H9 (cell line): ENCODE measurements around the gene OR13J1. TPM values are rescaled to one million over a fixed set of nuclear protein-coding genes. Genes with fewer than 3 reads are reported as not detected.
A peak's percentile ranks its signal among the peaks of the same experiment; 100 is the strongest.

ENCODE experiments used
- DNase-seq: peaks from one replicate; pipeline ENCODE4 v3.0.0-alpha.2; 2017
- H2AFZ ChIP-seq: one replicate; pipeline ENCODE4 v1.6.1; 2013; ENCODE audit warnings: mild to moderate bottlenecking, low read length, control low read depth, moderate library complexity
- H2AK5ac ChIP-seq: 2 replicates; pipeline ENCODE4 v1.6.1; 2013; ENCODE audit warnings: low read length, control low read depth, mixed read lengths; ENCODE audit not compliant: insufficient read length
- H2BK120ac ChIP-seq: one replicate; pipeline ENCODE4 v1.6.1; 2013; ENCODE audit warnings: low read depth, mild to moderate bottlenecking, low read length, control low read depth, inconsistent platforms; ENCODE audit not compliant: poor library complexity, severe bottlenecking
- H2BK12ac ChIP-seq: 2 replicates; pipeline ENCODE4 v1.6.1; 2013; ENCODE audit warnings: low read length, control low read depth, mixed read lengths, low read depth; ENCODE audit not compliant: insufficient read length
- H2BK15ac ChIP-seq: 2 replicates; pipeline ENCODE4 v1.6.1; 2013; ENCODE audit warnings: low read depth, low read length, control low read depth
- H2BK20ac ChIP-seq: one replicate; pipeline ENCODE4 v1.6.1; 2013; ENCODE audit warnings: low read depth, mild to moderate bottlenecking, low read length, control low read depth, inconsistent platforms; ENCODE audit not compliant: poor library complexity, severe bottlenecking
- H2BK5ac ChIP-seq: 2 replicates; pipeline ENCODE4 v1.6.1; 2013; ENCODE audit warnings: low read length, control low read depth, mixed read lengths; ENCODE audit not compliant: insufficient read length
- H3K14ac ChIP-seq: 2 replicates; pipeline ENCODE4 v1.6.1; 2013; ENCODE audit warnings: low read length, control low read depth; ENCODE audit not compliant: insufficient read depth
- H3K18ac ChIP-seq: 2 replicates; pipeline ENCODE4 v1.6.1; 2013; ENCODE audit warnings: low read depth, mild to moderate bottlenecking, mixed read lengths, low read length, control low read depth; ENCODE audit not compliant: insufficient read length
- H3K23ac ChIP-seq: 2 replicates; pipeline ENCODE4 v1.6.1; 2013; ENCODE audit warnings: low read length, control low read depth, mixed read lengths, low read depth; ENCODE audit not compliant: insufficient read length
- H3K23me2 ChIP-seq: 2 replicates; pipeline ENCODE4 v1.6.1; 2013; ENCODE audit warnings: low read depth, mild to moderate bottlenecking, mixed read lengths, low read length, control low read depth; ENCODE audit not compliant: insufficient read length, poor library complexity, severe bottlenecking
- H3K27ac ChIP-seq: 2 replicates; pipeline ENCODE4 v1.5.1; 2013; ENCODE audit warnings: low read length, control low read depth, mixed read lengths, low read depth; ENCODE audit not compliant: insufficient read length
- H3K27me3 ChIP-seq: 2 replicates; pipeline ENCODE4 v1.6.1; 2013; ENCODE audit warnings: low read length, control low read depth, inconsistent platforms; ENCODE audit not compliant: insufficient read depth
- H3K4ac ChIP-seq: 2 replicates; pipeline ENCODE4 v1.6.1; 2013; ENCODE audit warnings: low read depth, mild to moderate bottlenecking, control low read depth, inconsistent platforms, low read length, moderate library complexity
- H3K4me1 ChIP-seq: 2 replicates; pipeline ENCODE4 v1.6.1; 2013; ENCODE audit warnings: low read length, control low read depth, inconsistent platforms; ENCODE audit not compliant: insufficient read depth
- H3K4me2 ChIP-seq: 2 replicates; pipeline ENCODE4 v1.6.1; 2013; ENCODE audit warnings: low read length, control low read depth, mixed read lengths; ENCODE audit not compliant: insufficient read length, insufficient read depth
- H3K56ac ChIP-seq: 2 replicates; pipeline ENCODE4 v1.6.1; 2013; ENCODE audit warnings: low read depth, mild to moderate bottlenecking, mixed read lengths, low read length, control low read depth; ENCODE audit not compliant: insufficient read length
- H3K79me1 ChIP-seq: 2 replicates; pipeline ENCODE4 v1.6.1; 2013; ENCODE audit warnings: low read depth, mild to moderate bottlenecking, moderate library complexity, low read length, control low read depth, inconsistent platforms; ENCODE audit not compliant: insufficient read depth, poor library complexity, severe bottlenecking
- H3K79me2 ChIP-seq: 2 replicates; pipeline ENCODE4 v1.6.1; 2013; ENCODE audit warnings: low read length, control low read depth, inconsistent platforms; ENCODE audit not compliant: insufficient read depth
- H3K9ac ChIP-seq: 2 replicates; pipeline ENCODE4 v1.6.1; 2013; ENCODE audit warnings: low read length, control low read depth, mixed read lengths; ENCODE audit not compliant: insufficient read length; ENCODE audit errors: extremely low read depth
- H3K9me3 ChIP-seq: one replicate; pipeline ENCODE4 v1.6.1; 2013; ENCODE audit warnings: low read depth, low read length, inconsistent platforms; ENCODE audit not compliant: control insufficient read depth
- H3T11ph ChIP-seq: one replicate; pipeline ENCODE4 v1.6.1; 2013; ENCODE audit warnings: mild to moderate bottlenecking, low read length, control low read depth, inconsistent platforms
- H4K20me1 ChIP-seq: one replicate; pipeline ENCODE4 v1.6.1; 2013; ENCODE audit not compliant: control insufficient read depth, insufficient read length, insufficient read depth
- H4K5ac ChIP-seq: 2 replicates; pipeline ENCODE4 v1.6.1; 2013; ENCODE audit warnings: low read depth, mild to moderate bottlenecking, mixed read lengths, low read length, control low read depth; ENCODE audit not compliant: insufficient read length
- H4K8ac ChIP-seq: replicated peaks from 2 replicates; pipeline ENCODE4 v1.6.1; 2013; ENCODE audit warnings: low read length, control low read depth, mixed read lengths, low read depth; ENCODE audit not compliant: insufficient read length
- H4K91ac ChIP-seq: 2 replicates; pipeline ENCODE4 v1.6.1; 2013; ENCODE audit warnings: low read depth, mild to moderate bottlenecking, moderate library complexity, mixed read lengths, low read length, control low read depth; ENCODE audit not compliant: insufficient read length
- H3K27ac Mint-ChIP-seq, 3 experiments: 2 replicates in 2 of 3; 3 replicates in 1 of 3; pipeline ENCODE4 v1.8.0; 2020 to 2021; ENCODE audit warnings: mixed read lengths in 3 of 3, mild to moderate bottlenecking in 1 of 3, moderate library complexity in 1 of 3
- H3K27me3 Mint-ChIP-seq: 2 replicates; pipeline ENCODE4 v1.8.0; 2021; ENCODE audit warnings: low read depth, mild to moderate bottlenecking, moderate library complexity, mixed read lengths
- H3K36me3 Mint-ChIP-seq, 3 experiments: 2 replicates in 2 of 3; 3 replicates in 1 of 3; pipeline ENCODE4 v1.8.0; 2020 to 2021; ENCODE audit warnings: low read depth in 3 of 3, mixed read lengths in 3 of 3; ENCODE audit not compliant: insufficient read depth in 1 of 3
- H3K4me1 Mint-ChIP-seq, 2 experiments: 2 replicates each; pipeline ENCODE4 v1.8.0; 2020; ENCODE audit warnings: mixed read lengths in 2 of 2
- H3K4me3 Mint-ChIP-seq, 2 experiments: 2 replicates in 1 of 2; 3 replicates in 1 of 2; pipeline ENCODE4 v1.8.0; 2020 to 2021; ENCODE audit warnings: mild to moderate bottlenecking in 2 of 2, mixed read lengths in 2 of 2, moderate library complexity in 1 of 2
- H3K9me3 Mint-ChIP-seq, 2 experiments: 2 replicates in 1 of 2; 3 replicates in 1 of 2; pipeline ENCODE4 v1.8.0; 2020; ENCODE audit warnings: mild to moderate bottlenecking in 2 of 2, mixed read lengths in 2 of 2, moderate library complexity in 1 of 2
- WGBS: extraction: QIAGEN DNeasy Blood & Tissue Kit; methylation state at CpG from one replicate; pipeline ENCODE4 v1.1.7; 2013; ENCODE audit warnings: missing lambda C conversion rate, low lambda C conversion rate, mixed read lengths; ENCODE audit not compliant: insufficient read length; ENCODE audit errors: extremely low coverage; 5-methylcytosine and 5-hydroxymethylcytosine counted together
- total RNA-seq: library from RNA; stranded (reverse); gene quantifications from 2 replicates; pipeline ENCODE4 v1.2.1, GENCODE V29; 2021
- TF ChIP-seq, protein P1 (sequence below): fragments of 200-600 bp; sonication (generic); conservative IDR thresholded peaks from 3 replicates; pipeline ENCODE4 v1.8.0; 2021; ENCODE audit warnings: antibody characterized with exemption, mild to moderate bottlenecking

OR13J1 gene
- total RNA-seq, 1 experiment from 2014 or later: not detected

- Mint-ChIP-seq H3K36me3 (no peaks in the 10 kb centered on the region), H3K9me3 (no peaks in the 10 kb centered on the region; a peak in 1 of 5 replicates), H3K4me1 (peaks cover 27 to 32% of the 10 kb centered on the region in 2 experiments), H3K4me3 (peak within 1 kb of the TSS; percentile 77 to 87), H3K27ac (peak within 1 kb of the TSS; percentile 65 to 95 (median 94); a peak in 6 of 7 replicates), H3K27me3 (peaks cover 2% of the 10 kb centered on the region)
- no peak within 1 kb of the TSS for H4K8ac ChIP-seq
- H3K4ac ChIP-seq: no peak within 1 kb of the TSS
- H3K79me2 ChIP-seq: no peaks in the 10 kb centered on the region
- H2BK120ac ChIP-seq: no peak within 1 kb of the TSS
- no peaks in the 10 kb centered on the region for H4K20me1 ChIP-seq
- H2AK5ac ChIP-seq: no peak within 1 kb of the TSS
- no peak within 1 kb of the TSS for H3K56ac ChIP-seq
- H3K27me3 ChIP-seq: no peaks in the 10 kb centered on the region
- H3K9me3 ChIP-seq: no peaks in the 10 kb centered on the region
- peak within 1 kb of the TSS; percentile 77 for H3K18ac ChIP-seq
- H2BK5ac ChIP-seq: no peak within 1 kb of the TSS
- H4K5ac ChIP-seq: no peak within 1 kb of the TSS
- peak within 1 kb of the TSS; percentile 97 for H2AFZ ChIP-seq
- H3K27ac ChIP-seq: no peak within 1 kb of the TSS
- H3K9ac ChIP-seq: peak within 1 kb of the TSS; percentile 66
- peak within 1 kb of the TSS; percentile 77 for H3K4me2 ChIP-seq
- H2BK12ac ChIP-seq: no peak within 1 kb of the TSS
- no peaks in the 10 kb centered on the region for H3K79me1 ChIP-seq
- H3K4me1 ChIP-seq: peaks cover 3% of the 10 kb centered on the region; the same call in 1 of the 2 replicates
- no peak within 1 kb of the TSS for H2BK15ac ChIP-seq
- H3K14ac ChIP-seq: peak within 1 kb of the TSS; percentile 67; the same call in 1 of the 2 replicates
- no peak within 1 kb of the TSS for H3T11ph ChIP-seq
- TF ChIP-seq, protein P1, sequence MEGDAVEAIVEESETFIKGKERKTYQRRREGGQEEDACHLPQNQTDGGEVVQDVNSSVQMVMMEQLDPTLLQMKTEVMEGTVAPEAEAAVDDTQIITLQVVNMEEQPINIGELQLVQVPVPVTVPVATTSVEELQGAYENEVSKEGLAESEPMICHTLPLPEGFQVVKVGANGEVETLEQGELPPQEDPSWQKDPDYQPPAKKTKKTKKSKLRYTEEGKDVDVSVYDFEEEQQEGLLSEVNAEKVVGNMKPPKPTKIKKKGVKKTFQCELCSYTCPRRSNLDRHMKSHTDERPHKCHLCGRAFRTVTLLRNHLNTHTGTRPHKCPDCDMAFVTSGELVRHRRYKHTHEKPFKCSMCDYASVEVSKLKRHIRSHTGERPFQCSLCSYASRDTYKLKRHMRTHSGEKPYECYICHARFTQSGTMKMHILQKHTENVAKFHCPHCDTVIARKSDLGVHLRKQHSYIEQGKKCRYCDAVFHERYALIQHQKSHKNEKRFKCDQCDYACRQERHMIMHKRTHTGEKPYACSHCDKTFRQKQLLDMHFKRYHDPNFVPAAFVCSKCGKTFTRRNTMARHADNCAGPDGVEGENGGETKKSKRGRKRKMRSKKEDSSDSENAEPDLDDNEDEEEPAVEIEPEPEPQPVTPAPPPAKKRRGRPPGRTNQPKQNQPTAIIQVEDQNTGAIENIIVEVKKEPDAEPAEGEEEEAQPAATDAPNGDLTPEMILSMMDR: no peak
- WGBS: no CpG with 5 or more reads among the region's 53 CpGs
- no peak within 1 kb of the TSS for H3K23ac ChIP-seq
- DNase-seq: peak; percentile 97
- peaks cover 12% of the 10 kb centered on the region for H3K23me2 ChIP-seq
- H4K91ac ChIP-seq: no peak within 1 kb of the TSS
- H2BK20ac ChIP-seq: no peak within 1 kb of the TSS
These were observed 41.0 kb downstream of the OR13J1 start, which contains the start of gene TMEM8B for GRCh38 chr9:35829084-35829763. TSS of gene TMEM8B (plus strand) at chr9:35829228. CDS start at chr9:35829448, 220 bp downstream.
